ENCODE measurements around the gene UGGT2. TPM values are rescaled to one million over a fixed set of nuclear protein-coding genes. Genes with fewer than 3 reads are reported as not detected.

UGGT2 gene
- total and polyA plus RNA-seq, 9 of the 15 experiments (the other 6 are each of a cell fraction or from before 2014, with no cell fraction given) = 3.5 to 24.5 (median 18.3) TPM

GRCh38 chr13:95896301-95896700 is 156.9 kb downstream of the UGGT2 start (continued):
- TF ChIP-seq SOX6 (IDR thresholded peaks at IDR 0.05) (0 out of 2 replicates have a peak, but pooled peaks have one; percentile 37), ZNF778 (CRISPR knock-in tag; IDR thresholded peaks at IDR 0.05) (no peak), ZNF232 (CRISPR knock-in tag; IDR thresholded peaks at IDR 0.05) (no peak), SMARCA4 (IDR thresholded peaks at IDR 0.05) (peak; percentile 63), MEF2A (IDR thresholded peaks at IDR 0.05; ENCODE audit: control insufficient read depth, low read depth, low read length) (no peak), ZNF707 (CRISPR knock-in tag; conservative IDR thresholded peaks at IDR 0.05) (no peak), POLR3A (IDR thresholded peaks at IDR 0.05; ENCODE audit: borderline replicate concordance, extremely low read depth, insufficient read depth, insufficient read length) (no peak), RBM17 (IDR thresholded peaks at IDR 0.05; ENCODE audit: borderline replicate concordance, low read depth, low read length) (no peak), SIN3A (IDR thresholded peaks at IDR 0.05; ENCODE audit: borderline replicate concordance in 2 of 2, control insufficient read depth in 1 of 2, low read depth in 2 of 2, low read length in 2 of 2) (no peak), PHTF2 (CRISPR knock-in tag; IDR thresholded peaks at IDR 0.05) (no peak), SAFB (IDR thresholded peaks at IDR 0.05; ENCODE audit: borderline replicate concordance, low read depth, low read length) (no peak), MLLT1 (IDR thresholded peaks at IDR 0.05) (no peak), NFE2 (IDR thresholded peaks at IDR 0.05; ENCODE audit: low read depth) (peak; percentile 91), PRMT5 (CRISPR knock-in tag; IDR thresholded peaks at IDR 0.05) (no peak), ZNF79 (CRISPR knock-in tag; IDR thresholded peaks at IDR 0.05; ENCODE audit: low read depth) (0 out of 2 replicates have a peak, but pooled peaks have one; percentile 21), MAX (CRISPR knock-in tag; IDR thresholded peaks at IDR 0.05) (no peak), ZNF282 (CRISPR knock-in tag; IDR thresholded peaks at IDR 0.05) (no peak), MCM3 (IDR thresholded peaks at IDR 0.05) (no peak), KHSRP (IDR thresholded peaks at IDR 0.05) (no peak), TAL1 (IDR thresholded peaks at IDR 0.05) (no peak), AFF1 (IDR thresholded peaks at IDR 0.05; ENCODE audit: low read depth in 1 of 2, partially characterized antibody in 2 of 2) (no peak), C11orf30 (IDR thresholded peaks at IDR 0.05; ENCODE audit: low read depth) (peak; percentile 77), SRF (CRISPR knock-in tag; IDR thresholded peaks at IDR 0.05) (no peak), ZNF384 (IDR thresholded peaks at IDR 0.05; ENCODE audit: low read depth, low read length) (no peak), CC2D1A (IDR thresholded peaks at IDR 0.05) (no peak), TCF3 (CRISPR knock-in tag; IDR thresholded peaks at IDR 0.05) (no peak)
